ENCODE measurements around the gene EFCAB10. TPM values are rescaled to one million over a fixed set of nuclear protein-coding genes. Genes with fewer than 3 reads are reported as not detected.

The EFCAB10 gene, protein sequence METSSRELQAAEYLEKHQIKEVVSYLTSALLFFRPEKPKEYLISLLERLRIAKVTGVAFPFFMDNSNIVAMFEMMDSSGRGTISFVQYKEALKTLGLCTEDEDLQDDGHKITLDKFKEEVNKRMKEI
- 0.58 TPM in 1 of 2 replicates, not detected in the other for polyA plus RNA-seq
- polyA minus RNA-seq, result 0.93 TPM in 1 of 2 replicates, not detected in the other

GRCh38 chr7:105581066-105581811 is at the start of gene EFCAB10:
EFCAB10 (minus strand) TSS chr7:105581493; CDS start chr7:105581463, 30 bp downstream.
- TF ChIP-seq RAD21 (conservative IDR thresholded peaks at IDR 0.05) (peak; percentile 44), TAF1 (IDR thresholded peaks at IDR 0.05; ENCODE audit: low read depth) (no peak), POLR2AphosphoS5 (IDR thresholded peaks at IDR 0.05) (peak; percentile 2), EP300 (conservative IDR thresholded peaks at IDR 0.05; ENCODE audit: poor library complexity, severe bottlenecking) (peak; percentile 49), EZH2 (IDR thresholded peaks at IDR 0.05; ENCODE audit: borderline replicate concordance, insufficient read depth, low read length, poor library complexity, severe bottlenecking) (no peak), MXI1 (conservative IDR thresholded peaks at IDR 0.05; ENCODE audit: poor library complexity, severe bottlenecking) (peak; percentile 98), REST (IDR thresholded peaks at IDR 0.05; ENCODE audit: borderline replicate concordance) (peak; percentile 30), SMC3 (conservative IDR thresholded peaks at IDR 0.05; ENCODE audit: poor library complexity) (peak; percentile 53)
- TF ChIP-seq, protein P1, sequence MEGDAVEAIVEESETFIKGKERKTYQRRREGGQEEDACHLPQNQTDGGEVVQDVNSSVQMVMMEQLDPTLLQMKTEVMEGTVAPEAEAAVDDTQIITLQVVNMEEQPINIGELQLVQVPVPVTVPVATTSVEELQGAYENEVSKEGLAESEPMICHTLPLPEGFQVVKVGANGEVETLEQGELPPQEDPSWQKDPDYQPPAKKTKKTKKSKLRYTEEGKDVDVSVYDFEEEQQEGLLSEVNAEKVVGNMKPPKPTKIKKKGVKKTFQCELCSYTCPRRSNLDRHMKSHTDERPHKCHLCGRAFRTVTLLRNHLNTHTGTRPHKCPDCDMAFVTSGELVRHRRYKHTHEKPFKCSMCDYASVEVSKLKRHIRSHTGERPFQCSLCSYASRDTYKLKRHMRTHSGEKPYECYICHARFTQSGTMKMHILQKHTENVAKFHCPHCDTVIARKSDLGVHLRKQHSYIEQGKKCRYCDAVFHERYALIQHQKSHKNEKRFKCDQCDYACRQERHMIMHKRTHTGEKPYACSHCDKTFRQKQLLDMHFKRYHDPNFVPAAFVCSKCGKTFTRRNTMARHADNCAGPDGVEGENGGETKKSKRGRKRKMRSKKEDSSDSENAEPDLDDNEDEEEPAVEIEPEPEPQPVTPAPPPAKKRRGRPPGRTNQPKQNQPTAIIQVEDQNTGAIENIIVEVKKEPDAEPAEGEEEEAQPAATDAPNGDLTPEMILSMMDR (IDR thresholded peaks at IDR 0.05; ENCODE audit: poor library complexity, severe bottlenecking), result peak; percentile 41
- Histone ChIP-seq H3K9ac (ENCODE audit: low read length) (peak within 1 kb of the TSS; percentile 44), H3F3A (ENCODE audit: insufficient read depth, low read length, poor library complexity, severe bottlenecking) (no peaks in the 10 kb centered on the region), H3K4me2 (ENCODE audit: low read length) (peak within 1 kb of the TSS; percentile 41), H3K79me2 (replicated peaks; ENCODE audit: insufficient read depth, low read length) (no peaks in the 10 kb centered on the region), H4K20me1 (ENCODE audit: insufficient read depth) (no peaks in the 10 kb centered on the region), H3K9me3 (ENCODE audit: low read length) (no peaks in the 10 kb centered on the region), H3K9me2 (ENCODE audit: insufficient read depth, low read length) (no peaks in the 10 kb centered on the region), H3K36me3 (ENCODE audit: insufficient read depth, low read length) (no peaks in the 10 kb centered on the region), H3K4me3 (ENCODE audit: low read length) (peak within 1 kb of the TSS; percentile 78), H3K27me3 (ENCODE audit: insufficient read depth, low read depth, low read length) (no peaks in the 10 kb centered on the region), H2AFZ (ENCODE audit: low read depth, low read length) (no peak within 1 kb of the TSS), H3K27ac (ENCODE audit: low read length) (no peak within 1 kb of the TSS)

- no peaks in the 10 kb centered on the region for H4K20me1 ChIP-seq (ENCODE audit: insufficient read depth)
- no peaks in the 10 kb centered on the region for H3K9me3 ChIP-seq (ENCODE audit: low read length)
- no peak overlapping the region for H3K9ac ChIP-seq (ENCODE audit: low read length)
- H3K36me3 ChIP-seq (ENCODE audit: insufficient read depth, low read length), result peaks cover 5% of the 10 kb centered on the region
- no peak overlapping the region for H3K4me2 ChIP-seq (ENCODE audit: low read length)
- no peaks in the 10 kb centered on the region for H3K79me2 ChIP-seq (replicated peaks; ENCODE audit: insufficient read depth, low read length)
- H3K9me2 ChIP-seq (ENCODE audit: insufficient read depth, low read length), result no peaks in the 10 kb centered on the region
- no peaks in the 10 kb centered on the region for H3F3A ChIP-seq (ENCODE audit: insufficient read depth, low read length, poor library complexity, severe bottlenecking)
- H2AFZ ChIP-seq (ENCODE audit: low read depth, low read length), result no peak overlapping the region
- no peak overlapping the region for H3K27ac ChIP-seq (ENCODE audit: low read length)
- no peak overlapping the region for H3K4me3 ChIP-seq (ENCODE audit: low read length)
- no peak for TF ChIP-seq RAD21 (conservative IDR thresholded peaks at IDR 0.05)
- no peak for TF ChIP-seq MXI1 (conservative IDR thresholded peaks at IDR 0.05; ENCODE audit: poor library complexity, severe bottlenecking)
- TF ChIP-seq POLR2AphosphoS5 (IDR thresholded peaks at IDR 0.05), result no peak
- no peak for TF ChIP-seq TAF1 (IDR thresholded peaks at IDR 0.05; ENCODE audit: low read depth)
- TF ChIP-seq, protein P1 (IDR thresholded peaks at IDR 0.05; ENCODE audit: poor library complexity, severe bottlenecking), result no peak
- no peak for TF ChIP-seq EZH2 (IDR thresholded peaks at IDR 0.05; ENCODE audit: borderline replicate concordance, insufficient read depth, low read length, poor library complexity, severe bottlenecking)
- TF ChIP-seq EP300 (conservative IDR thresholded peaks at IDR 0.05; ENCODE audit: poor library complexity, severe bottlenecking), result no peak
- no peak for TF ChIP-seq REST (IDR thresholded peaks at IDR 0.05; ENCODE audit: borderline replicate concordance)
- H3K27me3 ChIP-seq (ENCODE audit: insufficient read depth, low read depth, low read length), result no peaks in the 10 kb centered on the region
Measured at GRCh38 chr7:105625986-105626385, 44.7 kb upstream of the EFCAB10 start.

Data from neural cell (in vitro differentiated cells).